ENCODE results near the gene NUDT16L1. TPM values are rescaled to one million over a fixed set of nuclear protein-coding genes. Genes with fewer than 3 reads are reported as not detected.
A peak's percentile ranks its signal among the peaks of the same experiment; 100 is the strongest.

The NUDT16L1 gene
- polyA plus RNA-seq, 6 donors from 2014 or later: 57.7 to 121 (median 76.4) TPM

GRCh38 chr16:4713663-4714501, 20.5 kb downstream of the NUDT16L1 start:
- H3K4me3 Mint-ChIP-seq: peak overlapping the region in 2 of 8 donors; percentile 5 to 59
- H3K9me3 Mint-ChIP-seq: no peaks in the 10 kb centered on the region
- DNase-seq (no peak), ATAC-seq (ENCODE audit: low read depth in 2 of 2) (no peak)
- H3K27ac Mint-ChIP-seq: peak overlapping the region in 1 of 6 donors; percentile 22
- H3K4me1 Mint-ChIP-seq: peaks cover 3 to 7% (median 7%) of the 10 kb centered on the region in 3 donors
- H3K27me3 Mint-ChIP-seq: no peaks in the 10 kb centered on the region
- H3K36me3 Mint-ChIP-seq: peaks cover 7 to 15% of the 10 kb centered on the region in 2 donors

DNA sequence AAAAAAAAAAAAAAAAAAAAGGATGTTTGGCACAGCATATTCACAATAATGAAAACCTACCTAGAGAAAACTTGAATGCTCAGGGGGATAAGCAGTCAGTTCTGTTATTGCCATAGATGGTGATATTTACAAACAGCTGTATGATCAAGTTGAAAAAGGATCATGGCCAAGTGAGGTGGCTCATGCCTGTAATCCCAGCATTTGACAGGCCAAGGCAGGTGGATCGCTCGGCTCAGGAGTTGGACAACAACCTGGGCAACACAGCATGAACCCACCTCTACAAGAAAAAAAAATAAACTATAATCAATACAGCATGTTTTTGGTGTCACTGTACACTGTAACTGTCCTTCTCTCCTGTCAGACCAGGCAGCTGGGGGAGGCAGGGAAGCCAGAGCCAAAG, 21.6 kb downstream of the NUDT16L1 start:
- Mint-ChIP-seq H3K36me3 (peaks cover 7 to 8% of the 10 kb centered on the region in 2 donors), H3K4me1 (peaks cover 5 to 14% (median 13%) of the 10 kb centered on the region in 3 donors), H3K27ac (no peak overlapping the region)

DNA sequence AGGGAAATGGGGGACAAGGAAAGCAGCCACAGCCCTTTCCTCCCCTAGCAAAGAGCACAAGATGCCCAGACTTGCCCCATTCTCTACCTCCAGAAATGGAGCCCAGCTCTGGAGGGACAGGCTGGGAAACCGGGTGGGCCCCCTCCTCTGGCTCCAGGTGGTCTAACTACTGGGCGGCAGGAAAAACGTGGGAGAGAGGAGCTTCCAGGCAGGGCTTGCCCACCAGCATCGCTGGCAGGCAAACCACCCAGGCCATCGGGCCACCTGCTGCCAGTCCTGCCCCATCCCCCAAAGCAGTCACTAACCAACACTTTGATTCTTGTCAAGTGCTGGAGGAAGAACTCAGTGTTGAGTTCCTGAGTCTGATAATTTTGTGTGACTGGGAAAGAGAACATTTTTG, 25.1 kb downstream of the NUDT16L1 start:
- H3K4me3 Mint-ChIP-seq: no peak overlapping the region
- ATAC-seq (ENCODE audit: low read depth in 2 of 2) (no peak), DNase-seq (no peak)
- H3K4me1 Mint-ChIP-seq: peaks cover 5 to 14% (median 13%) of the 10 kb centered on the region in 3 donors
- H3K36me3 Mint-ChIP-seq: peaks cover 0 to 4% of the 10 kb centered on the region in 2 donors
- H3K27me3 Mint-ChIP-seq: no peaks in the 10 kb centered on the region
- H3K27ac Mint-ChIP-seq: peak overlapping the region in 2 of 6 donors; percentile 7 to 32
- H3K9me3 Mint-ChIP-seq: no peaks in the 10 kb centered on the region

More for the DNA sequence above, 21.6 kb downstream of the NUDT16L1 start:
- H3K4me3 Mint-ChIP-seq: no peak overlapping the region
- H3K27me3 Mint-ChIP-seq: no peaks in the 10 kb centered on the region
- no peak for DNase-seq
- H3K9me3 Mint-ChIP-seq: no peaks in the 10 kb centered on the region
- no peak for ATAC-seq (ENCODE audit: low read depth in 2 of 2)

GRCh38 chr16:4723071-4723767, 29.9 kb downstream of the NUDT16L1 start:
- H3K4me3 Mint-ChIP-seq: no peak overlapping the region
- no peak for DNase-seq
- peaks cover 5 to 13% (median 12%) of the 10 kb centered on the region in 3 donors for H3K4me1 Mint-ChIP-seq
- H3K27me3 Mint-ChIP-seq: no peaks in the 10 kb centered on the region
- H3K9me3 Mint-ChIP-seq: no peaks in the 10 kb centered on the region
- ATAC-seq (ENCODE audit: low read depth in 2 of 2): no peak
- H3K36me3 Mint-ChIP-seq: peaks cover 0 to 7% of the 10 kb centered on the region in 2 donors
- H3K27ac Mint-ChIP-seq: peak overlapping the region in 1 of 6 donors; percentile 9

DNA sequence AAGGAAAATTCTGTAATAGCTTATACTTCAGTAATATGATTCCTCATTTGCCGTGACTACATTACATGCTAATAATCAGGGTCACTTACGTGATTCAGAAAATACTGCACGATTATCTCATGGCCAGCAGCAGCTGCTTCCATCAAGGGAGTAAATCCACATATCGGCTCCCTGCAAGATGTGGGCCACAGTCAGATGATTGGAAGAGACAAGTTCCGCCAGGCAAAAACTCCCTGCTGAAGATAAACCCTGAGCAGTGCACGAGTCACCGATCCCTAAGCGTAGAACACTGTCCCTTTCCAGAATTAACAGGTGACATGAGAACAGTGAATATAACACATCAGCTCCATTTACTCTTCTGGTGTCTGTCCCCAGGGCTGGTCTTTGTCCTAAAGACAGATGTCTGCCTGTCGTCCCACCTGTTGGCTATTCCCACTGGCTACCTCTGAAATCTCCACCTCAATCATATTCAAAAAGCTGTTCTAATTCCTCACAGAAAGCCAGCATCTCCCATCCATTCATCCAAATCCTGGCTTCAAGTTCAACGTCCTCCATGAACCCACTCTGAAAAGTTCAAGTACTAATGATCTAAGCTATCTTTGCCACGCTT, 31.4 kb downstream of the NUDT16L1 start:
- H3K9me3 Mint-ChIP-seq: no peaks in the 10 kb centered on the region
- H3K4me3 Mint-ChIP-seq: no peak overlapping the region
- H3K36me3 Mint-ChIP-seq: peaks cover 0 to 7% of the 10 kb centered on the region in 2 donors
- peak overlapping the region in 2 of 6 donors; percentile 29 to 41 for H3K27ac Mint-ChIP-seq
- no peak for DNase-seq
- no peaks in the 10 kb centered on the region for H3K27me3 Mint-ChIP-seq
- no peaks in the 10 kb centered on the region for H3K4me1 Mint-ChIP-seq
- ATAC-seq (ENCODE audit: low read depth in 2 of 2): no peak

DNA sequence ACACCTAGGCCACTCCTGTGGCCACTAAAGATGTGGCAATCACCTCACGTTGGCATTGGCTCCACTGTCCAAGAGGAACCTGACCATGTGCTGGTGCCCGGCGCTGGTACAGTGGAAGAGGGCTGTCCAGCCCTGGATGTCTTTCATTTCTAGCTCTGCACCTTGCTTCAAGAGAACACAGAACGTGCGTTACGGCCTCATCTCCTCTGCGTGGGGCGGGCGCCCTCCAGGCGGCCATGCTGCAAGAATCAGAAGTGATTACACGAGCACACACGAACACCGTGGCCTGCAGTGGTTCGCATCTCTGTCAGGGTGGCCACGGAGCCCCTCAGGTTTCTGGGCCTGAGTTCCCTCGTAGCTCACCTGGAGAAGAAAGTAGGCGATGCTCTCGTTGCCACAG, 33.3 kb downstream of the NUDT16L1 start:
- Mint-ChIP-seq H3K4me1 (no peaks in the 10 kb centered on the region), H3K27ac (no peak overlapping the region)

DNA sequence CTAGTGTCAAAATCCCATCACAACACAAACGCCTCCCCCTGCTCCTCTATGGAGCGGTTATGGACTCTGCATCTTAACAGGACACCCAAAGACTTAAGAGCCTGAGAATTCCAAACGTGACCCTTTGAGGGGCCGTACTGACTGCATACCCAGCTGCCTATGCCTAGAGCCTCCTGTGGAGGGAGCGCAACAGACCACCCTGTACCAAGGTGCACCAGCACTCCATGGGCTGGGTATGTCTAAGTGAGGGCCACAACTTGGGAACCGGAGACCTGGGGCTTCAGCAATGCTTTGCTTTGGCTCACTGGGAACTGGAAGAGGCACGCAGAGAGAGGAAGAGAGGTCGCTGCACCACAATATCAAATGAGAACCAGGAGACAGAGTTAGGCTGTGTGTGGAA, 35.3 kb downstream of the NUDT16L1 start:
- H3K27ac Mint-ChIP-seq: peak overlapping the region in 1 of 6 donors; percentile 67
- H3K27me3 Mint-ChIP-seq: no peaks in the 10 kb centered on the region
- no peak overlapping the region for H3K4me3 Mint-ChIP-seq
- DNase-seq (no peak), ATAC-seq (ENCODE audit: low read depth in 2 of 2) (no peak)
- peaks cover 5 to 9% (median 7%) of the 10 kb centered on the region in 3 donors for H3K4me1 Mint-ChIP-seq
- peaks cover 0 to 7% of the 10 kb centered on the region in 2 donors for H3K36me3 Mint-ChIP-seq
- no peaks in the 10 kb centered on the region for H3K9me3 Mint-ChIP-seq

More for the DNA sequence above, 33.3 kb downstream of the NUDT16L1 start:
- H3K27me3 Mint-ChIP-seq: no peaks in the 10 kb centered on the region
- no peaks in the 10 kb centered on the region for H3K9me3 Mint-ChIP-seq
- DNase-seq (no peak), ATAC-seq (ENCODE audit: low read depth in 2 of 2) (no peak)
- no peak overlapping the region for H3K4me3 Mint-ChIP-seq
- peaks cover 0 to 7% of the 10 kb centered on the region in 2 donors for H3K36me3 Mint-ChIP-seq

DNA sequence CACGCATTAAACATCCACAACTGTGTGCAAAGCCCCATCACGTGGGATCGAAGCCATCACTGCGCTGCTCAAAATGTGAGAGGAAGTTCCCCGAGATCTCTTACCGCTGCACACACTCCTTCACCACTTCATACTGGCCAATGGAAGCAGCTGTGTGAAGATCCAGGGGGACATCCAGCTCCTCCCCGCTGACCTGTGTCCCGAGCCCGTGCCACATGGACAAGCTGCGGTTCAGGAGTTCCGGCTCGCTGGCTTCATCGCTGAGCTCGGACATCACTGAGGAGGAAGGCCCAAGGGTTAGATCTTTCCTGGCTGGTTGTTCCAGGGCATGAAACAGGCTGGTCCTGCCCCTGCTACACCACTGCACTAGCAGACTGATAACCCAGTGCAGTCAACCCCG, 36.5 kb downstream of the NUDT16L1 start:
- Mint-ChIP-seq H3K27ac (no peak overlapping the region), H3K36me3 (peaks cover 0 to 4% of the 10 kb centered on the region in 2 donors), H3K27me3 (no peaks in the 10 kb centered on the region), H3K4me1 (peaks cover 5 to 18% (median 12%) of the 10 kb centered on the region in 3 donors), H3K4me3 (peak overlapping the region in 1 of 8 donors; percentile 27), H3K9me3 (no peaks in the 10 kb centered on the region)
- ATAC-seq (ENCODE audit: low read depth in 2 of 2): no peak
- no peak for DNase-seq

DNA sequence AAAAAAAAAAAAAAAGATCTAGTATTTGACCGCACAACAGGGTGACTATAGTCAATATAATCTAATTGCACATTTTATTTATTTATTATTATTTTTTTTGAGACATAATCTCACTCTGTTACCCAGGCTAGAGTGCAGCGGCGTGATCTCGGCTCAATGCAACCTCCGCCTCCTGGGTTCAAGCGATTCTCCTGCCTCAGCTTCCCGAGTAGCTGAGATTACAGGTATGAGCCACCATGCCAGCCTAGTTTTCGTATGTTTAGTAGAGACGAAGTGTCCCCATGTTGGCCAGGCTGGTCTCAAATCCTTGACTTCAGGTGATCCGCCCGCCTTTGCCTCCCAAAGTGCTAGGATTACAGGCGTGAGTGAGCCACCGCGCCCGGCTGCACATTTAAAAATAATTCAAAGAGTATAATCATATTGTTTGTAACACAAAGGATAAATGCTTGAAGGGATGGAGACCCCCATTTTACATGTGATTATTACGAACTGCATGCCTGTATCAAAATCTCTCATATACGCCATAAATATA, 39.9 kb downstream of the NUDT16L1 start:
- H3K36me3 Mint-ChIP-seq: no peaks in the 10 kb centered on the region
- peak overlapping the region; percentile 92 to 98 (median 94) for H3K4me3 Mint-ChIP-seq
- ATAC-seq (ENCODE audit: low read depth in 2 of 2) (no peak), DNase-seq (no peak)
- no peaks in the 10 kb centered on the region for H3K27me3 Mint-ChIP-seq
- no peaks in the 10 kb centered on the region for H3K9me3 Mint-ChIP-seq
- H3K4me1 Mint-ChIP-seq: peaks cover 11 to 24% (median 21%) of the 10 kb centered on the region in 3 donors
- peak overlapping the region in 4 of 6 donors; percentile 78 to 86 (median 86) for H3K27ac Mint-ChIP-seq

GRCh38 chr16:4733747-4734062, 40.3 kb downstream of the NUDT16L1 start:
- peak overlapping the region in 5 of 6 donors; percentile 51 to 86 (median 85) for H3K27ac Mint-ChIP-seq

GRCh38 chr16:4734063-4734729, 40.8 kb downstream of the NUDT16L1 start, which contains the start of the genes ANKS3 and DNAAF8:
Gene ANKS3 (minus strand): TSS chr16:4734271. CDS start chr16:4730149, 4,122 bp downstream.
Gene DNAAF8 (plus strand): TSS chr16:4734537. CDS start chr16:4736515, 1,978 bp downstream.
- ATAC-seq (ENCODE audit: low read depth in 2 of 2): peak; percentile 80 to 81
- Mint-ChIP-seq H3K27me3 (no peaks in the 10 kb centered on the region), H3K4me1 (peaks cover 11 to 24% (median 21%) of the 10 kb centered on the region in 3 donors)

More at GRCh38 chr16:4733747-4734062, 40.3 kb downstream of the NUDT16L1 start:
- Mint-ChIP-seq H3K4me3 (peak overlapping the region; percentile 92 to 98 (median 94)), H3K4me1 (peaks cover 11 to 24% (median 21%) of the 10 kb centered on the region in 3 donors), H3K9me3 (no peaks in the 10 kb centered on the region), H3K36me3 (no peaks in the 10 kb centered on the region), H3K27me3 (no peaks in the 10 kb centered on the region)
- ATAC-seq (ENCODE audit: low read depth in 2 of 2): peak; percentile 10
- no peak for DNase-seq

DNA sequence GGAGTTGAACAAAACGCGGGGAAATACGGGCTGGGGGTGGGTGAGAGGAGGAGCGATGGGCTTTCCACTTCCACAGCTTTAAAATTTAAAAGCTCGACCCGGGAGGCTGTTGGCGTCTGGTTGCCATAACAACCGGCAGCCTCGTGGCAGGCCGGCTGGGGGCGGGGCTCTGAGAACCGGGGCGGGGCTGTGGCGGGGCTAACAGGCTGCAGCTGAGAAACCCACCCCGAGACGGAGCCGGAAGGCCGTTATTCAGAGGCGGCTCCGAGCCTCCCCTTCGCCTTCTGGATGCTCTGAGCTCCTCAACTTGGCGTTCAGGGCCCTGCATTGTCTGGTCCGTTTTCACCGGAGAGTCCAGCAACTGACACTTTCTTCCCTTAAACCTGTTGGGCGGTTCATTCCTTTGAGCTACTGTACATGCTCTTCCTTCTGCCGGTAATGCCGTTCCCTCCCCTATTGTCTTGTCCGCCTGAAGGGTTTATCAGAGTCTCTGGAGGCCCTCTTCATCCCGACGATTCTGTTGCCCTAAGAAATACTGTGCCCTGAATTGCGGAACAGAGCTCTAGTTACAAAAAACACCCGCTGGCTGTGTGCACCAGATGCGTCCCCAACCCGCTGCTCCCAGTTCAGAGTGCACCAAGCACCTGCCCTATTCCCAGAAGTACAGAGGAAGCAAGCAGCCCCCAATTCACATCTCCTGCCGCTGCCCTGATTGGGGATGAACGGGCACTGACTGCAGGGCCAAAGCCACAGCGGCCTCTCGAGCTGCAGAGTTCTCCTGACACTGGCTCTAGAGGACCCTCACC, 41.6 kb downstream of the NUDT16L1 start:
- Mint-ChIP-seq H3K4me1 (peaks cover 11 to 24% (median 21%) of the 10 kb centered on the region in 3 donors), H3K4me3 (peak overlapping the region; percentile 92 to 98 (median 94)), H3K36me3 (no peaks in the 10 kb centered on the region), H3K27me3 (no peaks in the 10 kb centered on the region), H3K9me3 (no peaks in the 10 kb centered on the region), H3K27ac (peak overlapping the region; percentile 86 to 97 (median 96))
- ATAC-seq (ENCODE audit: low read depth in 2 of 2) (peak; percentile 81 to 82), DNase-seq (peak; percentile 92)

More at GRCh38 chr16:4734063-4734729, 40.8 kb downstream of the NUDT16L1 start, which contains the start of the genes ANKS3 and DNAAF8:
- DNase-seq: peak; percentile 84
- H3K4me3 Mint-ChIP-seq: peak within 1 kb of the TSS; percentile 92 to 98 (median 94)
- no peaks in the 10 kb centered on the region for H3K9me3 Mint-ChIP-seq
- no peaks in the 10 kb centered on the region for H3K36me3 Mint-ChIP-seq
- H3K27ac Mint-ChIP-seq: peak within 1 kb of the TSS; percentile 86 to 97 (median 96)

Data from naive B cell (primary cell).